GM21447 (cell line): ENCODE results near the gene HS1BP3.

Experiments
- ATAC-seq: cut with Tn5 transposase; IDR thresholded peaks from one replicate; pipeline ENCODE4 v1.9.1; 2021; ENCODE audit not compliant: unreplicated experiment

Gene HS1BP3

GRCh38 chr2:20619624-20620024 is 31.3 kb downstream of the HS1BP3 start:
- no peak for ATAC-seq

DNA sequence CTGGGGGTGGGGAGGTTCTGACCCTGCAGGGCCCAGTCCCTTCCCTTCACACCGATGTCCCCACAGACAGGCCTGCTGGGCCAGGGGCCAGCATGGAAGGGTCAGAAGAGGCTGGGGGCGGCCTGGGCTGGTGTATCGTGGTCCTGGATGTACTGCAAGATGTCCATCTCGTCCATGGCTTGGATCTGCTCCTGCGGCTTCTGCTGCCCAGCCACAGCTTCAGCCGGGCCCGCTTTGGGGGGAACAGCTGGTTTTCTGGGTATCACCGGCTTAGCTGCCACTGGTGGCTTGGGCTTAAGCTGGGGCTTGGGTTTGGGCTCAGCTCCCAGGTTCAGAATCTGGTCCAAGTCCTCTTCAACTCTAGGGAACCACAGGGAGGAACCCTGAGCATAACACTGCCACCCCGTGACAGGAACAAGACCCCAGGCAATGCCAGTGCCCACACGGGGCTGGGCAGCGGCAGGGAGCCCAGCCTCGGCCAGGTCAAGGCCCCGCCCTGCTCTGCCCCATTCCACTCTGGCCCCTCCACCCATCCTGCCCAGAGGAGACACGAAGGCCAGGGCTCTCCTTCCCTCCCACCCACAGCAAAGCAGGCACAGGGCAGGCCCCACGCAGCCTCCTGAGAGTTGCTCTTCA is 31.9 kb downstream of the HS1BP3 start:
- no peak for ATAC-seq

DNA sequence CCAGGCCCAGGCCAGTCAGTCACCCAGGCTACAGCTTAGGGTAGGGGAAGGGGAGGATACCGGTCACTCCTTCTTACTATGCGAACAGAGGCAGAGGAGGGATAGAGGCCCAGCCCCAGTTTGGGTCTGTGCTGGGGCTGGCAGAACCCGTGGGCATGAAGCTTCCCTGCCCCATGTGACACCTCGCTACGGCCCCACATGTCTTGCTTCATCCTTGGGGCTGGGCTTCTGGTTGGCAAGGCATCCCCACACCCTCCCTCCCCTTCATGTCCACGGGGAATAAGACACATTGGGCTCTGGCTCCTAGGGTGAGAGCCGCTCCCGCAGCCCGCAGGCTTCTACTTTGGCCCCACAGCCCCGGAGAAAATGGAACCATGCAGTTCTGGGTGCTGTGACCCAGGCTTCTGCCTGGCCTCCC is 32.4 kb downstream of the HS1BP3 start:
- no peak for ATAC-seq

GRCh38 chr2:20617892-20618467 is 32.9 kb downstream of the HS1BP3 start:
- no peak for ATAC-seq

GRCh38 chr2:20617081-20617575 is 33.8 kb downstream of the HS1BP3 start:
- ATAC-seq, result peak; percentile 52

- ATAC-seq, result no peak
These were observed 34.5 kb downstream of the HS1BP3 start for GRCh38 chr2:20616341-20616871.

GRCh38 chr2:20615466-20616241 is 35.2 kb downstream of the HS1BP3 start:
- no peak for ATAC-seq

- ATAC-seq, result no peak
These were observed 35.8 kb downstream of the HS1BP3 start for GRCh38 chr2:20615068-20615465.

DNA sequence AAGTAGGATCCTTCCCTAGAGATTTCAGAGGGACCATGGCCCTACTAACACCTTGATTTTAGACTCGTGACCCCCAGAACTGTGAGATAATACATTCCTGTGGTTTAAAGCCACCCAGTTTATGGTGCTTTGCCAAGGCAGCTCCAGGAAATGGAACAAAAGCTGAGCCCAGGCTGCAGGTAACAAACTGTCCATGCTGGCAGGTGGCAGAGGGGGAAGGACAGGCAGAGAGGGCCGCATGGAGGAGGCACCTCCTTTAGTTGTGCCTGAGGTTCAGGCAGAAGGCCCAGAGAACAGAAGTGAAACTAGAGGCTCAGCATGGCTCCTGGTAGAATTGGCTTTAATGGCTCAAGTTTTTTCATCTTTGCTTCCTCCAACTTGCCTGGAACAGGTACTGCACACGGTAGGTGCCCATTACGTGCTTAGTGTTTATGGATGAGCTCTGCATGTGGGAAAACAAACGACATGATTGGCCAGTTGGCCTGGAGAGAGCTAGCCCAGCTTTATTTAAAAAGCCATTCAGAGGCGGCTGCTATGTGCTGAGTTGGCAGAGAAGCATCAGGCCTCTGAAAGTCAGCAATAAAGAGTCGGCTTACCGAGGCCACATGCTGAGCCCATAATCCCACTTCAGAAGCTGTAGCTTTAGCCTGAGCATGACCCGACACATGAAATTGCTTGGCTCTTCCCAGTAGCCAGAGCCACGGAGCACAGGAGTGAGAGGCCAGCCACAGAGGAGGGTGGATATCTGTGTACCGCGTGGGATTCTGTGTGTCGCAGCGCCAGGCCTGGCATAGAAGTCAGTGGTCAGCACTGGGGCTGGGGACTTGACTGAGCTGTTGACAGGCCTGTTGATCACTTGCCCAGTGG is 36.5 kb downstream of the HS1BP3 start:
- ATAC-seq, result no peak

DNA sequence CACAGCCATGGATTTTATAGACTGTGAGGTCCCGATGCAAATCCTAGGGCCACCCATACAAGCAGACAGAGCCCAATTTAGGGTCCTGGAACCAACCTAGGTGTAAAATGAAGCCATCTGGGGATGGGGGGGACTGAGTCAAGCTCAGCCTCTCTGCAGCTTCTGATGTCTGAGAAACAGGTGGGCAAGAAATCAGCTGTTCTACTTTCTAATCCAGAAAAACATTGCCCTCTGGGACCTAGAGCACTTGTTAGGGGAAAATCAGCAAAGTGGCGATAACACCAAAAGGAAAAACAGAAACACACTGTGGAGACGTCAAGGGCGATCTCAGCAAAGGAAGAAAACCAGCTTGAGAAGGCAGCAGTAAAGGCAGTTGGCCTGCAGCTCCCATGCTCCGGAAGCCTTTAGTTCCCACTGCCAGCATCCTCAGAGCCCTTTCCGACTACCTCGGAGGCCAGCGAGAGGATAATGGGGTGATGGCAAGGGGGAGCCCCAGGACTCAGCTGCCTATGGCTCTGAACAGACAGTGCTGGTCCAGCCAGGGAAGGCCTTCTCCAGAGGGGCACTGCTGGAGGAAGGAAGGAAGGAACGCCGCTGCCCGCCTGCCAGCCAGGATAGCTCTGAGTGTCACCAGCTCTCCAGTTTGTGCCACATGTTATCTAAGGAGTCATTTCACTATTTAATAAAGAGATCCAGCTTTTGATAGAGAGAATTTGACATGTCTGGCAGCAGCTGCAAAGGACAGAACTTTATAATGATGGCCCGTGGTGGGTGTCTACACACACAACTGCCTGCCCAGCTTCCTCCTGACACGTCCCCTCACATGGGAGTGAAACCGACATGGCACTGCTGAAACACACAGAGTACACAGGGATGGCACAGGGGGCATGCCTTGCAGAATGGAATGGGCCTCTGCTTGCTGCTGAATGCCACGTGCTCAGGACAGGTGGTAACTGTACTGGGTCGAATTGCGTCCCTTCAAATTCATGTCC is 37.7 kb downstream of the HS1BP3 start:
- no peak for ATAC-seq

- ATAC-seq, result no peak
These were observed 39.0 kb downstream of the HS1BP3 start for GRCh38 chr2:20611844-20612356.

DNA sequence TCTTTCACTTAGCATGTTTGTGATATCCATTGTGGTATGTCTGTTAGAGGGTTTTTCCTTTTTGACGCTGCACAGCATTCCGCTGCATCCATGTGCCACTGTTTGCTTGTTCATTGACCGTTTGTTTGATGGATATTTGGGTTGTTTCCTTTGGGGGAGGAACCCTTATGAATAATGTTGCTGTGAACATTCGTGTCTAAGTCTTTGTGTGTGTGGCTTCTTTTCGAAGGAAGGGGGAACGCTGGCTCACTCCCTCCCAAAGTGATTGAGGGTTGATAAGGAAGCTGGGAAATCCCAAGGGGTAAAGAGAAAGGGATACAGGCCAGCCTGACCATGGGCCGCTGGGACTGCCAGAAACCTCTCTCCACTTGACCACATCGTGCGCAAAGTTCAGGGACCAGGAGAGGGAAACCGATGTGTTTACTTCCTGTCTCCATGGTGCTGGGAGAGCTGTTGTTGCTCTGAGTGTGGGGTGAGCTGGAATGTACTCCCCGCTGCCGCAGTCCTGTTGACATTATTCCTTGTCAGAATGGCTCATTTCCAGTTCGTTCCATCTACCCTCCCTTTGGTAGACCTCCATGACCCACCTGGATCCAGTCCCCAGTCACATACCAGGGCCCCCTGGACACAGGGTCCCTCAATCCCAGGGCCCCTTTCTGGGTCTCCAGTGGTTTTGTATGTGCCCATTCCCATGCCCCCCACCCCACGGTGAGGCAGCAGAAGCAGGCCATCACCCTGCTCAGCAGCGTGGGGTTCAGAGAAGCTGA is 39.6 kb downstream of the HS1BP3 start:
- no peak for ATAC-seq

GRCh38 chr2:20609995-20610357 is 40.9 kb downstream of the HS1BP3 start:
- ATAC-seq, result no peak

DNA sequence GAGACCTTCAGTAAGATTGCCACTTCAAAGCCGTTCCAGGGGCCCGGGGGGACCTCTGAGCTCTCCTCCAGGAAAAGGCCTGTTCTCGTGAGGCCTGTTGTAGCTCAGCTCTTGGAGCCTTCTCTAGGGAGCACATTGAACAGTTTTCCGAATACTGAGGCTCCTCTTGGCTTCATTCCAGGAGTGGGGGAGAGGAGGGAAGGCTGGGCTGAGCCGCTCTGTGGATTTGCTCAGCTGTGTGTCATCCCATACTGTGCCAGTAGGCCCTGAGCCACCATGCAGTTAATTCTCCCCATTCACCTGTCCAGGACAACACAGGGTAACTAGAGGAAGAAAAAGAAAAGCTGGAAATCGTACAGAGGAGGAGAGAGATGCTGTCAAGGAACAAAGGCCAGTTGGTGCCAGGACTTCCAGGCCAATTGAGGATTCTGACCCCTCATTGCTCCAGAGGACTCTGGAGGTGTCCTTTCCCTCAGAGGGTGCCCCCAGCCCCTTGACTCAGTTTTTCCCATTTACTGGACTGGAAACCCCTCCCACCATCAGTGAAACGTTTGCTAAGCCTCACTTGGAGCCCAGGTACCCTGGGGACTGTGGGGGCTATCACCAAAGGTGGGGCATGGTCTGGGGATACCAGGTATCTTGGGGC is 41.4 kb downstream of the HS1BP3 start:
- ATAC-seq, result no peak

DNA sequence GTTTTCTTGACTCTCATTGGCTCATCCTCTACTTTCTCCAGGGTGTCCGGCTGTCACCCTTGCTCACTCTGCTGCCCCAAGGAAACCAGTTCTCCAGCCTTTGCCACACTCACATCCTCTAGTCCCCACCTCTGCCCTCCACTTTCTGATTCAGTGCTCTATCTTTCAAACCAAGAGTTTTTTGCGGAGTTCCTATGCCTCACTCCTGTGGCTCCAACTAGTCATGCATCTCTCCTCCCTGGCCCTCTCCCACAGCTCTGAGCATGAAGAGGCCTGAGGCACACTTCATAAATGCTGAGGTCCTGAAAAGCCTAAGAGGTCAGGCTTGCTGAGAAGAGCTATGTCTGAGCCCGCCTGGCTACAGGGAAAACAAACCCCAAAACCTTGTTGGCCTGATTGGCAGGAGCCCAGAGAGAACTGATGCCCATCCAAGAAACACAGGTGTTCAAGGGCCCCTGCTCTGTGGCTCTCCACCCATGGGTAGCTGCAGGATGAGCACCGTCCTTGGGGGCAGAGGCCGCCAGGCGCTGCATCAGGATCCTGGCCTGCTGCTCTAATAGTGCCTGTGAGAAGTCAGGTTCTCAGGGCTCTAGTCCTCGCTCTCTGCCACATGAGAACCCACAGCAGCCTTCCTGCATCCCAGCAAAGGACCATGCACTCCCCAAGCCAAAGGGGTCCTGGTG is 42.1 kb downstream of the HS1BP3 start:
- no peak for ATAC-seq

DNA sequence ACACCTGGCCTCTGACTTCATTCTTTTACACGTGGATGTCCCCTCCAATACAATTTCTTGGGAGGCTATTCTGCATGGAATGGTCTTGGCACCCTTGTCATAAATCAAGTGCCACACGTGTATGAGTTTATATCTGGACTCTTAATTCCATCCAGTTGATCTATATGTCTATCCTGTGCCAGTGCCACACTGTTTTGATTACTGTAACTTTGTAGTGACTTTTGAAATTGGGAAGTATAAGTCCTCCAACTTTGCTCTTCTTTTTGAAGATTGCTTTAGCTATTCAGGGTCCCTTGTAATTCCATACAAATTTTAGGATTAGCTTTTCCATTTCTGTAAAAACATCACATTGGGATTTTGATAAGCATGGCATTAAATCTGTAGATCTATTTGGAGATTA is 43.5 kb downstream of the HS1BP3 start:
- no peak for ATAC-seq

DNA sequence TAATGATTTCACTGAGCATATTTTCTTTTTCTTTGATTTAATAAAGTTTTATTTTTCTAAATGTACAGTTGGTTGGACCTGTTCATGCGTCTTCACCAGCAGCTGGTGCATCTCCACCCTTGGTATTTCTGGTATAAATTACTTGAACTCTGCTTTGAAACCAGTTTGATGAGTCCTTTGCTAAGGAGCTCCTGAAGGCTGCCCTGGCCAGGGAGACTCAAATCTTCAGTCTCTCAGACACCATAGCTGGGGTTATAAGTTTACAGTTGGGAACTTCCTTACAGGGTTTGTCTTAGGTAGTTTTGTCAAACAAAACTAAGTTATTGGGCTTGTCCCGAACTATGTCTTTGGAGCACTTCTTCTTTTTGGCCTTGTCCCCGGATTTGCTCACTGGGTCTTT is 44.7 kb downstream of the HS1BP3 start:
- no peak for ATAC-seq

- no peak for ATAC-seq
These were observed 45.9 kb downstream of the HS1BP3 start for GRCh38 chr2:20604951-20605381.
